Measurements from ENCODE around the gene ERAL1. TPM values are rescaled to one million over a fixed set of nuclear protein-coding genes. Genes with fewer than 3 reads are reported as not detected.
"Not testable (repeated sequence)": the region's sequence is repeated elsewhere in the genome, so short reads cannot be mapped to it uniquely, and the experiment has no call there.

The ERAL1 gene
- total RNA-seq, 1 donor from 2014 or later, result 51.1 TPM

DNA sequence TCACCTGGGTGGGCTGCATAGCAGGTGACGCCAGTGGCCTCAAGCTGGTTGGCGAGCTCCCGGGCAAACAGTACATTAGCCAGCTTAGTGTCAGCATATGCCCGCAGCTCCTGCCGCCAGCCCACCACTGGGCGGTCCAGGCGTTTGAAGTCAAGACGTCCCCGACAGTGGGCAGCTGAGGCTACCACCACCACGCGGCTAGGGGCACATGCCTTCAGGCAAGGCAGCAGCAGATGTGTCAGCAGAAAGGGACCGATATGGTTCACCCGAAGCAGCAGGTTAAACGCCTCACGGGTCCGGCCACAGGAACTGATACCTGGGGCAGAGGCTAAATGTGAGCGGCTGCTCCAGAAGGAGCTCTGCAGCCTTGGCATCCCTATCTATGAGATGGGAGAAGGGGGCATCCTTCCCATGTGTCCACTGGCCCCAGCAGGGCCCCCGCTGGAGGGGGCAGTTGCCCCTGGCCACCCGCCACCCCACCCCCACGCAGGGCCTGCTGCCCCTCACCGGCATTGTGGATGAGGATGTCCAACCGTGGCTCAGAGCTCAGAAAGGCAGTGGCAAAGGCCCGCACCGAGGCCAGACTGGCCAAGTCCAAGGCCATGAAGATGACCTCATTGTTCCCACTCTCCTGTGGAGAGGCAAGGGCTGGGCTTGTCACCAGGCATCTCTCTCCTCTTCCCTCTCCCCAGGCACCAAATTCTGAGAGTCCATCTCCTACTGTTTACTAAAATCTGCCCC, 46.3 kb downstream of the ERAL1 start:
- H3K4me3 Mint-ChIP-seq, result peak overlapping the region; percentile 86
- no peak for DNase-seq (ENCODE audit: extremely low spot score, unreplicated experiment)
- H3K4me1 Mint-ChIP-seq (ENCODE audit: unreplicated experiment), result peaks cover 33% of the 10 kb centered on the region
- TF ChIP-seq, protein P1, sequence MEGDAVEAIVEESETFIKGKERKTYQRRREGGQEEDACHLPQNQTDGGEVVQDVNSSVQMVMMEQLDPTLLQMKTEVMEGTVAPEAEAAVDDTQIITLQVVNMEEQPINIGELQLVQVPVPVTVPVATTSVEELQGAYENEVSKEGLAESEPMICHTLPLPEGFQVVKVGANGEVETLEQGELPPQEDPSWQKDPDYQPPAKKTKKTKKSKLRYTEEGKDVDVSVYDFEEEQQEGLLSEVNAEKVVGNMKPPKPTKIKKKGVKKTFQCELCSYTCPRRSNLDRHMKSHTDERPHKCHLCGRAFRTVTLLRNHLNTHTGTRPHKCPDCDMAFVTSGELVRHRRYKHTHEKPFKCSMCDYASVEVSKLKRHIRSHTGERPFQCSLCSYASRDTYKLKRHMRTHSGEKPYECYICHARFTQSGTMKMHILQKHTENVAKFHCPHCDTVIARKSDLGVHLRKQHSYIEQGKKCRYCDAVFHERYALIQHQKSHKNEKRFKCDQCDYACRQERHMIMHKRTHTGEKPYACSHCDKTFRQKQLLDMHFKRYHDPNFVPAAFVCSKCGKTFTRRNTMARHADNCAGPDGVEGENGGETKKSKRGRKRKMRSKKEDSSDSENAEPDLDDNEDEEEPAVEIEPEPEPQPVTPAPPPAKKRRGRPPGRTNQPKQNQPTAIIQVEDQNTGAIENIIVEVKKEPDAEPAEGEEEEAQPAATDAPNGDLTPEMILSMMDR (conservative IDR thresholded peaks at IDR 0.05), result no peak
- peaks cover 4% of the 10 kb centered on the region for H3K36me3 Mint-ChIP-seq
- H3K9me3 Mint-ChIP-seq, result no peaks in the 10 kb centered on the region
- peak overlapping the region; percentile 74 for H3K27ac Mint-ChIP-seq
- H3K27me3 Mint-ChIP-seq, result no peaks in the 10 kb centered on the region

DNA sequence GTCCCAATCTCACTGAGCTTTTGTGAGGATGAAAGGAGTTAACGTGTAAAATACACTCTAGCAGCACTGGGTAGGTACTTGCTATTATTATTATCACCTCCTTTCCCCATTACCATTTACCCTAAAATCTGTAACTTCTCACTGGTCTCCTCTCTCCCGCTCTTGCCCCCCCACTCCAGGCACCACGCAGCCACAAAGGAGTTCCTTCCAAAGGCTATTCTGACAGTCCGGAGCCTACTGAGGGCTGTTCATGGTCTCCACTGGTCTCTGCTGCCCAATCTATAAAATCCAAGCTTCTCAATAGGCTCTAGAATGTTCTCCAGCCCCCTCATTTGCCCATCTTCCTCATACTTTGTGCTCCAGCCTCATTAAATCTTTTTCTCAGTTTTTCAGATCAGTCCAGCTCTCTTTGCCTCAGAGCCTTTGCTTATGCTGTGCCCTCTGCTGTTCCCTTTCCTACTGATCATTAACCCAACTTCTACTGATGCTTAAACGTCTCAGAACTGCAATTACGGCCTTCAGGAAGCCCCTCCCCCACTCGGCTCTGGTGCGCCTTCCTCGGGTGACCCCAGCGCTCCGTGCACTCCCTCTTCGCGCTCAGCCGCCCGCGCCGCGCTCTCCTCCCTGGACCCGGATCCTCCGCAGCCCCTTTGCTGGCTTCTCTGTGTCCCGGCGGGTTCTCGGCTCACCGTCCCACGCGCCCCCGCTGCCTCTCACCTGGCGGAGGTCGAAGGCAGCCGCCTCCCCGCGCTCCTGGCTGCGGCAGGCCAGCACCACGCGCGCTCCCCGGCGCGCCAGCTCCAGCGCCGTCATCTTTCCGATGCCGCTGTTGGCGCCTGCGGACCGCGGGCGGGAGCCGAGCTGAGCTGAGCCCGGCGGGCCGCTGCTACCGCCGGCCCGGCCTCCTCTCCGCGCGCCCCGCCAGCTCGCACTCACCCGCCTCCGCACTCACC, 47.3 kb downstream of the ERAL1 start:
- H3K9me3 Mint-ChIP-seq, result no peaks in the 10 kb centered on the region
- H3K36me3 Mint-ChIP-seq, result peaks cover 9% of the 10 kb centered on the region
- TF ChIP-seq, protein P1 (conservative IDR thresholded peaks at IDR 0.05), result no peak
- no peak for DNase-seq (ENCODE audit: extremely low spot score, unreplicated experiment)
- H3K27ac Mint-ChIP-seq, result peak overlapping the region; percentile 74
- H3K4me1 Mint-ChIP-seq (ENCODE audit: unreplicated experiment), result peaks cover 27% of the 10 kb centered on the region
- peak overlapping the region; percentile 86 for H3K4me3 Mint-ChIP-seq
- H3K27me3 Mint-ChIP-seq, result no peaks in the 10 kb centered on the region

DNA sequence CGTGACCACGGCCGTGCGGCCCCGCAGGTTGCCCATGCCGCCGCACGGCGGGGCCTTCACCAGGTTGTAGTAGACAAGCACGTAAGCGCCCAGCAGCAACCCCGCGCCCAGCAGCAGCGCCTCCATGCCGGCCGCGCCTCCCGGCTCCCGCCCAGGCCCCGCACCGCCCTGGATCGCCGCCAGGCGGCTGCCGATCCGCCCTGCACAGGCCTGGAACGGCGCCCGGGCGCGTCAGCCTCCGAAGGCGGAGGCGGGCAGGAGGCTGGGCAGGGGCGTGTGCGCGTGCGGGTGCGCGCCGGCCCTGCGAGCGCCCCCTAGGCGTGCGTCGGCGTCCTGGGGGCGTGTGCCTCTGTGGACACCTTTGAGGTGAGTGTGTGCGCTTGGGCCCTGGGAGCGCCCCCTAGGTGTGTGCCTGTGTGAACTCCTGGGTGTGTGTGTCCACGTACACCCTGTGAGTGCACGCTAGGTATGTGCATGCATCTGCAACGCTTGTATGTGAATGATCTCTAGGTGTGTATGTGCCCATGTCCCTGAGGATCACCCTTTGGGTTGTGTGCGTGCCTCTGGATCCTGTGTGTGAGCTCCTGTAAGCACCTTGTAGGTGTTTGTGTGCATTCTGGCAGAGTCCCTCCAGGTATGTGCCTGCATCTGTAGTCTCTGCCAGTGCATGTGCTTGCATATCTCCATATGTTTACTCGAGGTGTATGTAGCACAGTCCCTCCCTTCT, 48.2 kb downstream of the ERAL1 start, which contains the start of gene DHRS13:
DHRS13 (minus strand) TSS at position 261 of the 727 bp plus-strand sequence; CDS start at position 126, 135 bp downstream.
- Mint-ChIP-seq H3K4me1 (ENCODE audit: unreplicated experiment) (peaks cover 22% of the 10 kb centered on the region), H3K9me3 (no peaks in the 10 kb centered on the region), H3K27ac (peak within 1 kb of the TSS; percentile 93), H3K4me3 (peak within 1 kb of the TSS; percentile 86), H3K36me3 (peaks cover 9% of the 10 kb centered on the region), H3K27me3 (no peaks in the 10 kb centered on the region)
- TF ChIP-seq, protein P1 (conservative IDR thresholded peaks at IDR 0.05), result peak; percentile 97
- DNase-seq (ENCODE audit: extremely low spot score, unreplicated experiment), result peak; percentile 98

DNA sequence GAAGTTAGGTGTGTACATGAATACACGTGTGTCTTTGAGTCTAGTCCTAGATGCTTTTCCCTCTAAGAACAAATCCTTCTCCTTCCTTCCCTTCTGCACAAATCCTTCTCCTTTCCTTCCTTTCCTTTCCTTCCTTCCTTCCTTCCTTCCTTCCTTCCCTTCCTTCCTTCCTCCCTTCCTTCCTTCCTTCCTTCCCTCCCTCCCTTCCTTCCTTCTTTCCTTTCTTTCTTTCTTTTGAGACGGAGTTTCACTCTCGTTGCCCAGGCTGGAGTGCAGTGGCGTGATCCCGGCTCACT, 48.7 kb downstream of the ERAL1 start:
- not testable (repeated sequence) for H3K9me3 Mint-ChIP-seq; H3K27me3 Mint-ChIP-seq; DNase-seq (ENCODE audit: extremely low spot score, unreplicated experiment); H3K36me3 Mint-ChIP-seq
- peaks cover 20% of the 10 kb centered on the region for H3K4me1 Mint-ChIP-seq (ENCODE audit: unreplicated experiment)
- H3K27ac Mint-ChIP-seq, result peak overlapping the region; percentile 93
- peak overlapping the region; percentile 83 for H3K4me3 Mint-ChIP-seq

DNA sequence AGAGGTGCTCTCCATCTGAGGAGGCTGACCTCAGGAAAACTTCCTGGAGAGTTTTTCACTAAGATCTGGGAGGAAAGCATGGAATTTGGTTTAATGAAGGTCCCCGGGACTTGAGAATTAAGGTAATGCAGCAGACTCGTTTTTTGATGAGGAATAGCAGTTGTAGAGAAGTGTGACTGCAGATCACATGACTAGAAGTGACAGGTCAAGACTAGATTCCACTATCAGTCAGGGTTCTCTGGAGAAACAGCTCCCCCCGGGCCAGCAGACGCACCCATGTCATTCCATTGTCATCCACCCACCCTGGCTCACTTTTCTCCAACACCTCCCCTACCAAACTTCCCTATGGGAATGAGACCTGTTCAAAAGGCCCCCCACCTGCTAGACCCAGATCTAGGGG, 50.0 kb downstream of the ERAL1 start:
- H3K4me1 Mint-ChIP-seq (ENCODE audit: unreplicated experiment), result peaks cover 20% of the 10 kb centered on the region
- no peaks in the 10 kb centered on the region for H3K27me3 Mint-ChIP-seq
- no peaks in the 10 kb centered on the region for H3K9me3 Mint-ChIP-seq
- TF ChIP-seq, protein P1 (conservative IDR thresholded peaks at IDR 0.05), result no peak
- DNase-seq (ENCODE audit: extremely low spot score, unreplicated experiment), result no peak
- H3K27ac Mint-ChIP-seq, result peak overlapping the region; percentile 93
- H3K36me3 Mint-ChIP-seq, result peaks cover 13% of the 10 kb centered on the region
- no peak overlapping the region for H3K4me3 Mint-ChIP-seq
